SK-N-SH (cell line): ENCODE results near the gene UCKL1. TPM values are rescaled to one million over a fixed set of nuclear protein-coding genes. Genes with fewer than 3 reads are reported as not detected.
"Not testable (repeated sequence)": the region's sequence is repeated elsewhere in the genome, so short reads cannot be mapped to it uniquely, and the experiment has no call there.

Experiments used
- CTCF ChIA-PET: fragments of 300-600, 350-600 bp; formaldehyde crosslinking; extraction: SDS; loops from one replicate; lab custom pipeline; 2021; lab: Yijun Ruan, JAX
- POLR2A ChIA-PET: fragments of 350-600 bp; sonication (Branson Sonifier 250); formaldehyde crosslinking; extraction: SDS; loops from one replicate; lab custom pipeline; 2020; ENCODE audit warnings: antibody characterized with exemption, inconsistent platforms; lab: Yijun Ruan, JAX
- DNase-seq: peaks from one replicate; pipeline ENCODE4 v3.0.0; 2012
- H2AFZ ChIP-seq: fragments of 200-600 bp; sonication (generic); 2 replicates; pipeline ENCODE4 v1.8.1; 2016; ENCODE audit warnings: antibody characterized with exemption, mild to moderate bottlenecking, low read depth
- H3F3A ChIP-seq: fragments of 200-600 bp; sonication (generic); replicated peaks from 2 replicates; pipeline ENCODE3; 2016; ENCODE audit warnings: antibody characterized with exemption, mild to moderate bottlenecking; ENCODE audit not compliant: insufficient read depth
- H3K27ac ChIP-seq, 2 experiments: fragments of 200-500 bp in 1 of 2; fragments of 200-600 bp in 1 of 2; sonication (Bioruptor generic) in 1 of 2; sonication (generic), shearing (Covaris generic) in 1 of 2; 2 replicates each; pipeline versions ENCODE4 v1.5.1 to v1.6.1; 2014 to 2016; ENCODE audit warnings: low read depth in 2 of 2, inconsistent platforms in 1 of 2, low read length in 1 of 2, mild to moderate bottlenecking in 1 of 2, mixed read lengths in 1 of 2
- H3K27me3 ChIP-seq: fragments of 200-600 bp; sonication (generic), shearing (Covaris generic); 2 replicates; pipeline ENCODE4 v1.6.1; 2016; ENCODE audit warnings: mixed run types; ENCODE audit not compliant: insufficient read depth
- H3K36me3 ChIP-seq, 2 experiments: fragments of 200-500 bp in 1 of 2; fragments of 200-600 bp in 1 of 2; sonication (Bioruptor generic) in 1 of 2; sonication (generic) in 1 of 2; replicated peaks in 1 of 2; 2 replicates each; pipeline versions ENCODE3 to v1.5.1; 2014 to 2016; ENCODE audit warnings: low read length in 1 of 2, mild to moderate bottlenecking in 1 of 2; ENCODE audit not compliant: insufficient read depth in 2 of 2, control insufficient read depth in 1 of 2
- H3K4me1 ChIP-seq, 2 experiments: fragments of 200-500 bp in 1 of 2; fragments of 200-600 bp in 1 of 2; sonication (Bioruptor generic) in 1 of 2; sonication (generic), shearing (Covaris generic) in 1 of 2; 2 replicates each; pipeline versions ENCODE4 v1.5.1 to v1.6.1; 2014 to 2016; ENCODE audit warnings: low read depth in 1 of 2, low read length in 1 of 2, mixed run types in 1 of 2; ENCODE audit not compliant: insufficient read depth in 2 of 2, control insufficient read depth in 1 of 2
- H3K4me2 ChIP-seq: fragments of 200-600 bp; sonication (generic), shearing (Covaris generic); 2 replicates; pipeline ENCODE4 v1.6.1; 2017; ENCODE audit warnings: mixed run types
- H3K4me3 ChIP-seq, 2 experiments: fragments of 200-500 bp in 1 of 2; fragments of 200-600 bp in 1 of 2; sonication (Bioruptor generic) in 1 of 2; sonication (generic), shearing (Covaris generic) in 1 of 2; 2 replicates each; pipeline versions ENCODE4 v1.5.1 to v1.8.1; 2014 to 2016; ENCODE audit warnings: low read depth in 2 of 2, inconsistent platforms in 1 of 2, low read length in 1 of 2, mild to moderate bottlenecking in 1 of 2, mixed read lengths in 1 of 2, moderate library complexity in 1 of 2
- H3K79me2 ChIP-seq: fragments of 200-600 bp; sonication (generic); 2 replicates; pipeline ENCODE4 v1.8.1; 2017; ENCODE audit warnings: mild to moderate bottlenecking; ENCODE audit not compliant: insufficient read depth
- H3K9ac ChIP-seq: fragments of 200-600 bp; sonication (generic); 2 replicates; pipeline ENCODE4 v1.6.1; 2017; ENCODE audit warnings: mixed run types
- H3K9me2 ChIP-seq: fragments of 200-600 bp; sonication (generic); 2 replicates; pipeline ENCODE4 v1.6.1; 2017; ENCODE audit warnings: mixed run types
- H3K9me3 ChIP-seq: fragments of 200-600 bp; sonication (generic); 2 replicates; pipeline ENCODE4 v1.6.1; 2017; ENCODE audit warnings: mixed run types, mild to moderate bottlenecking, moderate library complexity
- H4K20me1 ChIP-seq: fragments of 200-600 bp; sonication (generic); 2 replicates; pipeline ENCODE4 v1.6.1; 2017; ENCODE audit warnings: mild to moderate bottlenecking, mixed run types; ENCODE audit not compliant: insufficient read depth
- EP300 ChIP-seq, 2 experiments: IDR thresholded peaks; 2 replicates each; pipeline versions ENCODE4 v1.4.0 to v1.6.1; 2012; ENCODE audit warnings: borderline replicate concordance in 1 of 2, low read depth in 1 of 2, low read length in 1 of 2
- EZH2phosphoT487 ChIP-seq: fragments of 200-600 bp; sonication (generic); IDR thresholded peaks from 2 replicates; pipeline ENCODE4 v1.6.1; 2017; ENCODE audit warnings: low read depth, mixed run types, mild to moderate bottlenecking, antibody characterized with exemption, moderate library complexity, borderline replicate concordance
- FOSL2 ChIP-seq: IDR thresholded peaks from 2 replicates; pipeline ENCODE4 v1.4.0; 2012; ENCODE audit warnings: low read depth, mild to moderate bottlenecking, moderate library complexity, borderline replicate concordance
- FOXM1 ChIP-seq: IDR thresholded peaks from 2 replicates; pipeline ENCODE4 v1.4.0; 2012; ENCODE audit warnings: low read depth, mild to moderate bottlenecking
- GATA2 ChIP-seq: sonication (generic); formaldehyde crosslinking; IDR thresholded peaks from 2 replicates; pipeline ENCODE4 v1.5.0; 2020; ENCODE audit warnings: mild to moderate bottlenecking, missing genetic modification reagents
- MXI1 ChIP-seq: IDR thresholded peaks from 2 replicates; pipeline ENCODE4 v1.6.1; 2012; ENCODE audit warnings: mild to moderate bottlenecking, low read depth, low read length, improper control_type of control experiment
- NFIC ChIP-seq: IDR thresholded peaks from 2 replicates; pipeline ENCODE4 v1.4.0; 2012; ENCODE audit warnings: borderline replicate concordance
- POLR2AphosphoS5 ChIP-seq: IDR thresholded peaks from 2 replicates; pipeline ENCODE4 v1.6.1; 2012; ENCODE audit warnings: low read depth, low read length
- RAD21 ChIP-seq: IDR thresholded peaks from 2 replicates; pipeline ENCODE4 v1.6.1; 2012; ENCODE audit warnings: mild to moderate bottlenecking, low read length
- RCOR1 ChIP-seq: fragments of 150-350 bp; IDR thresholded peaks from 2 replicates; pipeline ENCODE4 v1.6.1; 2017; ENCODE audit warnings: antibody characterized with exemption, low read length
- RFX5 ChIP-seq: IDR thresholded peaks from 2 replicates; pipeline ENCODE4 v1.6.1; 2012; ENCODE audit warnings: mild to moderate bottlenecking, improper control_type of control experiment, low read length
- SMC3 ChIP-seq: IDR thresholded peaks from 2 replicates; pipeline ENCODE4 v1.6.1; 2012; ENCODE audit warnings: low read depth, low read length, improper control_type of control experiment
- TEAD4 ChIP-seq: IDR thresholded peaks from 2 replicates; pipeline ENCODE4 v1.4.0; 2012; ENCODE audit warnings: mild to moderate bottlenecking, borderline replicate concordance; ENCODE audit not compliant: insufficient read depth
- WGBS: methylation state at CpG from one replicate; pipeline ENCODE4 v1.1.6; 2017; ENCODE audit warnings: low lambda C conversion rate; 5-methylcytosine and 5-hydroxymethylcytosine counted together
- polyA plus RNA-seq, 3 experiments: library from polyadenylated mRNA; depleted of rRNA; stranded (reverse); fragments of >200 nt; gene quantifications; 2 replicates each; pipeline ENCODE4 v1.2.3, GENCODE V29; 2012
- TF ChIP-seq, protein P1 (sequence below): IDR thresholded peaks from 2 replicates; pipeline ENCODE4 v1.4.0; 2012; ENCODE audit warnings: low read depth, borderline replicate concordance
- TF ChIP-seq, protein P2 (sequence below): IDR thresholded peaks from 2 replicates; pipeline ENCODE4 v1.4.0; 2012; ENCODE audit warnings: low read depth
- TF ChIP-seq, protein P3 (sequence below): IDR thresholded peaks from 2 replicates; pipeline ENCODE4 v1.4.0; 2012; ENCODE audit warnings: low read depth, borderline replicate concordance

The UCKL1 gene
- polyA plus RNA-seq, 1 of the 3 experiments (the other 2 are of a cell fraction), result 71.6 TPM

DNA sequence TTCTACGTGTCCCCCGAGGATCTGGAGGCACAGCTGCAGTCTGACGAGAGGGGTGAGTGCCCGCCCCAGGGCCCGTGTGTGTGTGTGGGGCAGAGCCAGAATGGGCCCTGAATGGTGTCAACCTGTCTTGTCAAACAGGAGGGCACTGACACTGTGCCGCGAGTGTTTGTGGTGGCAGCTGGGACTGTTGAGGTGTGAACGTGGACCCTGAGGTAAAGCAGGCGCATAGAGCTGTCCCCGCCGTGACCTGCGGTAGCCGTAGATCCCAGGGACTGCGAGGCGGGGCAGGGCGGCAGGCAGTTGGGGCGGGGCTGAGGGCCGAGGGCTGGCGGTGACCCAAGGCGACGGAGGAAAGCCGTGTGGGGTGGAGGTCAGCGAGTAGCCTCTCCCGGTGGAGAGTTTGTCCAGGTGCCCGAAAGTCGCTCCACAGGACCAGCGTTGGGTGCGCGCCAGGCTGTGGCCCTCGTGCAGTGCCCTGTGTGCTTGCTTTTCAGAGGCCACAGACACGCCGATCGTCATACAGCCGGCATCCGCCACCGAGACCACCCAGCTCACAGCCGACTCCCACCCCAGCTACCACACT lies 25.2 kb downstream of the UCKL1 start:
- Histone ChIP-seq H3K9me2 (no peaks in the 10 kb centered on the region), H3K9ac (no peak overlapping the region), H2AFZ (no peak overlapping the region), H3K27ac (no peak overlapping the region), H3K4me2 (no peak overlapping the region), H4K20me1 (peaks cover 26% of the 10 kb centered on the region; the same call in 1 of the 2 replicates), H3K4me1 (no peaks in the 10 kb centered on the region), H3K36me3 (peaks cover 21 to 62% of the 10 kb centered on the region in 2 experiments), H3K79me2 (peaks cover 22% of the 10 kb centered on the region), H3K9me3 (no peaks in the 10 kb centered on the region), H3K27me3 (no peaks in the 10 kb centered on the region), H3F3A (no peaks in the 10 kb centered on the region), H3K4me3 (no peak overlapping the region)
- 91% methylated on average over 31 of the region's 37 CpGs for WGBS
- ChIA-PET POLR2A (no interaction called here), CTCF (interaction anchor here (1.0 kb wide), 1 partner anchor 43 kb away, joined by 3 read pairs; no protein-coding TSS in a partner anchor)
- TF ChIP-seq, protein P1, sequence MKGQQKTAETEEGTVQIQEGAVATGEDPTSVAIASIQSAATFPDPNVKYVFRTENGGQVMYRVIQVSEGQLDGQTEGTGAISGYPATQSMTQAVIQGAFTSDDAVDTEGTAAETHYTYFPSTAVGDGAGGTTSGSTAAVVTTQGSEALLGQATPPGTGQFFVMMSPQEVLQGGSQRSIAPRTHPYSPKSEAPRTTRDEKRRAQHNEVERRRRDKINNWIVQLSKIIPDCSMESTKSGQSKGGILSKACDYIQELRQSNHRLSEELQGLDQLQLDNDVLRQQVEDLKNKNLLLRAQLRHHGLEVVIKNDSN, result no peak
- TF ChIP-seq, protein P2, sequence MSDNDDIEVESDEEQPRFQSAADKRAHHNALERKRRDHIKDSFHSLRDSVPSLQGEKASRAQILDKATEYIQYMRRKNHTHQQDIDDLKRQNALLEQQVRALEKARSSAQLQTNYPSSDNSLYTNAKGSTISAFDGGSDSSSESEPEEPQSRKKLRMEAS, result no peak
- no peak for TF ChIP-seq MXI1
- no peak for TF ChIP-seq RAD21
- no peak for DNase-seq

DNA sequence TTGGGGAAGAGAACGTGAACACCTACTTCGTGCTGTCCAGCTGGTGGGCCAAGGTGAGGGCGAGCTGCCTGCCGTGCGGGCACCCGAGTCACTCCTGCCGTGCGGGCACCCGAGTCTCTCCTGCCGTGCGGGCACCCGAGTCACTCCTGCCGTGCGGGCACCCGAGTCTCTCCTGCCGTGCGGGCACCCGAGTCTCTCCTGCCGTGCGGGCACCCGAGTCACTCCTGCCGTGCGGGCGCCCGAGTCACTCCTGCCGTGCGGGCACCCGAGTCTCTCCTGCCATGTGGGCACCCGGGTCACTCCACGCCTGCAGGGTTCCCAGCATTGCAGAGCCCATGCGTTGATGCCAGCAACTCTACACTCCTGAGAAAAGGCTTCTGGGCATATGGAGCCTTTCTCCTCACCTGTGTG lies 26.7 kb downstream of the UCKL1 start:
- POLR2A ChIA-PET, H3K9ac ChIP-seq, H3K27me3 ChIP-seq, H3F3A ChIP-seq, H3K4me2 ChIP-seq, H3K4me1 ChIP-seq, DNase-seq, CTCF ChIA-PET, H3K4me3 ChIP-seq, H3K9me3 ChIP-seq, H3K27ac ChIP-seq, H2AFZ ChIP-seq, H3K9me2 ChIP-seq: not testable (repeated sequence)
- Histone ChIP-seq H3K36me3 (peaks cover 22 to 46% of the 10 kb centered on the region in 2 experiments), H3K79me2 (peaks cover 31% of the 10 kb centered on the region), H4K20me1 (peaks cover 24% of the 10 kb centered on the region; the same call in 1 of the 2 replicates)
- 93% methylated on average over 28 of the region's 31 CpGs for WGBS

DNA sequence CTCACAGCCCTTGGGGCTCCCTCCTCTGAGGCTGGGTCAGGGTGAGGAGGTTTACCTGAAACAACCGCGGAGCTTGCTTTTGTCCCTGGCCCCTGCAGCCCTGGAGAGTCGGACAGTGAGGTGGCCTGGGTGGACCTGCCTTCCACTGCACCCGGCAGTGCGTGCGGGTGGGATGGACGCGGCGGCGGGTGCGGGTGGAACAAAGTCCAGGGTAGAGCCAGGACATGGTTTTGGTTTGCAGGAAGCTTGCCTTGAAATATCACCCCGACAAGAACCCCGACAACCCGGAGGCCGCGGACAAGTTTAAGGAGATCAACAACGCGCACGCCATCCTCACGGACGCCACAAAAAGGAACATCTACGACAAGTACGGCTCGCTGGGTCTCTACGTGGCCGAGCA lies 27.1 kb downstream of the UCKL1 start:
- Histone ChIP-seq H3K4me2 (no peak overlapping the region), H3K27me3 (no peaks in the 10 kb centered on the region), H3K9ac (no peak overlapping the region), H4K20me1 (peaks cover 24% of the 10 kb centered on the region; the same call in 1 of the 2 replicates), H3K4me1 (no peaks in the 10 kb centered on the region)
- DNase-seq, result no peak
- POLR2A ChIA-PET, result no interaction called here
- 95% methylated on average over 26 of the region's 26 CpGs for WGBS
- TF ChIP-seq POLR2AphosphoS5 (no peak), TEAD4 (no peak), GATA2 (no peak), MXI1 (no peak), RCOR1 (no peak), EP300 (IDR thresholded peaks at IDR 0.05; ENCODE audit: borderline replicate concordance in 1 of 2, low read depth in 1 of 2, low read length in 1 of 2) (no peak), FOXM1 (no peak), RFX5 (no peak), EZH2phosphoT487 (no peak), FOSL2 (no peak), NFIC (no peak), SMC3 (no peak)
- TF ChIP-seq, protein P3, sequence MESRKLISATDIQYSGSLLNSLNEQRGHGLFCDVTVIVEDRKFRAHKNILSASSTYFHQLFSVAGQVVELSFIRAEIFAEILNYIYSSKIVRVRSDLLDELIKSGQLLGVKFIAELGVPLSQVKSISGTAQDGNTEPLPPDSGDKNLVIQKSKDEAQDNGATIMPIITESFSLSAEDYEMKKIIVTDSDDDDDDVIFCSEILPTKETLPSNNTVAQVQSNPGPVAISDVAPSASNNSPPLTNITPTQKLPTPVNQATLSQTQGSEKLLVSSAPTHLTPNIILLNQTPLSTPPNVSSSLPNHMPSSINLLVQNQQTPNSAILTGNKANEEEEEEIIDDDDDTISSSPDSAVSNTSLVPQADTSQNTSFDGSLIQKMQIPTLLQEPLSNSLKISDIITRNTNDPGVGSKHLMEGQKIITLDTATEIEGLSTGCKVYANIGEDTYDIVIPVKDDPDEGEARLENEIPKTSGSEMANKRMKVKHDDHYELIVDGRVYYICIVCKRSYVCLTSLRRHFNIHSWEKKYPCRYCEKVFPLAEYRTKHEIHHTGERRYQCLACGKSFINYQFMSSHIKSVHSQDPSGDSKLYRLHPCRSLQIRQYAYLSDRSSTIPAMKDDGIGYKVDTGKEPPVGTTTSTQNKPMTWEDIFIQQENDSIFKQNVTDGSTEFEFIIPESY, result no peak
- TF ChIP-seq, protein P1, result no peak
- TF ChIP-seq, all 33 proteins: peak for 0
- Histone ChIP-seq H3K27ac (no peak overlapping the region), H3K36me3 (peaks cover 22 to 44% of the 10 kb centered on the region in 2 experiments), H3F3A (no peaks in the 10 kb centered on the region), H2AFZ (no peak overlapping the region), H3K4me3 (no peak overlapping the region), H3K9me3 (no peaks in the 10 kb centered on the region), H3K79me2 (peaks cover 35% of the 10 kb centered on the region), H3K9me2 (no peaks in the 10 kb centered on the region)
- CTCF ChIA-PET, result interaction anchor here (1.2 kb wide), 1 partner anchor 154 kb away, joined by 3 read pairs; no protein-coding TSS in a partner anchor
